Esophagus muscularis mucosa (tissue), 4 donors: ENCODE measurements around the gene OR5B12. TPM values are rescaled to one million over a fixed set of nuclear protein-coding genes. Genes with fewer than 3 reads are reported as not detected.

Experiments used
- DNase-seq: peaks from one replicate; pipeline ENCODE4 v3.0.0-alpha.2; 2017; ENCODE audit errors: extremely low spot score
- H3K27ac ChIP-seq, 4 donors: fragments of 200-600 bp; sonication (generic); replicated peaks in 1 of 4; 1 replicate in 3 of 4; 2 replicates in 1 of 4; pipeline ENCODE4 v1.5.1; 2016 to 2019; ENCODE audit warnings: mild to moderate bottlenecking in 1 of 4
- H3K27me3 ChIP-seq, 4 donors: fragments of 200-600 bp; sonication (generic); one replicate each; pipeline versions ENCODE4 v1.5.1 to v1.6.0; 2016 to 2019
- H3K36me3 ChIP-seq, 4 donors: fragments of 200-600 bp; sonication (generic); one replicate each; pipeline ENCODE4 v1.5.1; 2016 to 2019
- H3K4me1 ChIP-seq, 4 donors: fragments of 200-600 bp; sonication (generic); one replicate each; pipeline ENCODE4 v1.5.1; 2016 to 2019
- H3K4me3 ChIP-seq, 4 donors: fragments of 200-600 bp; sonication (generic); 1 replicate in 2 of 4; 2 replicates in 2 of 4; pipeline ENCODE4 v1.5.1; 2016 to 2019; ENCODE audit warnings: mild to moderate bottlenecking in 4 of 4, moderate library complexity in 1 of 4
- H3K9me3 ChIP-seq, 4 donors: fragments of 200-600 bp; sonication (generic); 1 replicate in 3 of 4; 2 replicates in 1 of 4; pipeline ENCODE4 v1.5.1; 2016 to 2019
- CTCF ChIP-seq, 3 experiments: fragments of 200-600 bp in 2 of 3; fragments of 450-650 bp in 1 of 3; sonication (generic) in 2 of 3; IDR thresholded peaks; one replicate each; pipeline ENCODE4 v1.5.1; 2017 to 2019; ENCODE audit warnings: antibody characterized with exemption in 3 of 3, mild to moderate bottlenecking in 2 of 3, moderate library complexity in 1 of 3
- EP300 ChIP-seq: sonication (generic); formaldehyde crosslinking; IDR thresholded peaks from one replicate; pipeline ENCODE4 v1.6.1; 2017; ENCODE audit warnings: antibody characterized with exemption
- POLR2A ChIP-seq: fragments of 450-650 bp; IDR thresholded peaks from one replicate; pipeline ENCODE4 v1.6.1; 2017; ENCODE audit warnings: antibody characterized with exemption, moderate library complexity, mild to moderate bottlenecking, low read depth
- POLR2AphosphoS5 ChIP-seq, 2 donors: sonication (generic); formaldehyde crosslinking; IDR thresholded peaks; one replicate each; pipeline ENCODE4 v1.6.1; 2017; ENCODE audit warnings: antibody characterized with exemption in 2 of 2
- WGBS: methylation state at CpG from one replicate; pipeline ENCODE4 v1.1.5; 2018; 5-methylcytosine and 5-hydroxymethylcytosine counted together
- intact Hi-C: fragments of 100-400 bp; cut with DNase I; formaldehyde crosslinking; loops from one replicate; pipeline ENCODE4 v1.15.1; 2023
- total RNA-seq, 4 donors: library from RNA; depleted of rRNA; stranded (reverse); fragments of >200 nt; gene quantifications; one replicate each; pipeline versions ENCODE4 v1.1.0 to v1.2.1, GENCODE V29; 2016

OR5B12 gene
- total RNA-seq, result not detected

- Histone ChIP-seq H3K27me3 (no peaks in the 10 kb centered on the region), H3K4me1 (no peaks in the 10 kb centered on the region), H3K36me3 (no peaks in the 10 kb centered on the region), H3K4me3 (no peak within 1 kb of the TSS), H3K9me3 (peaks cover 0 to 41% (median 13%) of the 10 kb centered on the region in 4 donors), H3K27ac (no peak within 1 kb of the TSS)
- 94% methylated on average over 1 of the region's 1 CpG for WGBS
- DNase-seq, result no peak
- TF ChIP-seq CTCF (IDR thresholded peaks at IDR 0.05) (no peak), POLR2A (no peak), POLR2AphosphoS5 (IDR thresholded peaks at IDR 0.05) (no peak), EP300 (no peak)
- intact Hi-C loops, result no loop called here
Observed at GRCh38 chr11:58442136-58442535, at the start of gene OR5B12. OR5B12 (minus strand) TSS chr11:58442236; CDS start chr11:58440151, 2,085 bp downstream.

DNA sequence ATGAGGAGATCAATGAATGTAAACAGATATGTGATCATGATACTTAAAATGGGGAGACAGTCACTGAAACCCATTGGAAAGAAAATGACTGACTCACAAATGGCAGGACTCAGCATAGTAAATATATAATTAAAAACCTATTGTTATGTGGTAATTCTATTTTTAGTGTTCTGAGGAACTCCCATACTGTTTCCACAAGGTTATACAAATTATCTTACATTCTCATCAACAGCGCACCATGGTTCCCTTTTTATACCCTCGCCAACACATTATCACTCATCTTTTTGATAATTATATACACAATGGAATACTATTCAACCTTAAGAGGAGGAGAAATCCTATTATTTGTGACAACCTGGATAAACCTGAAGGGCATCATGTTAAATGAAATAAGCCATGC is 48.8 kb upstream of the OR5B12 start:
- TF ChIP-seq CTCF (IDR thresholded peaks at IDR 0.05), result no peak
- no peak for TF ChIP-seq EP300
- no peak for TF ChIP-seq POLR2A
- TF ChIP-seq POLR2AphosphoS5 (IDR thresholded peaks at IDR 0.05), result no peak
- Histone ChIP-seq H3K36me3 (no peaks in the 10 kb centered on the region), H3K4me3 (no peak overlapping the region), H3K4me1 (peaks cover 3 to 13% (median 9%) of the 10 kb centered on the region in 4 donors), H3K27ac (no peak overlapping the region), H3K27me3 (no peaks in the 10 kb centered on the region), H3K9me3 (no peaks in the 10 kb centered on the region)
- 39% methylated on average over 2 of the region's 2 CpGs for WGBS
- intact Hi-C loops, result no loop called here
- DNase-seq, result no peak

GRCh38 chr11:58487170-58487569 is 45.1 kb upstream of the OR5B12 start:
- Histone ChIP-seq H3K27me3 (no peaks in the 10 kb centered on the region), H3K27ac (no peak overlapping the region), H3K9me3 (no peaks in the 10 kb centered on the region), H3K4me3 (no peak overlapping the region), H3K36me3 (no peaks in the 10 kb centered on the region), H3K4me1 (no peaks in the 10 kb centered on the region)
- no peak for DNase-seq
- intact Hi-C loops, result no loop called here
- TF ChIP-seq CTCF (IDR thresholded peaks at IDR 0.05) (no peak), POLR2AphosphoS5 (IDR thresholded peaks at IDR 0.05) (no peak), EP300 (no peak), POLR2A (no peak)

GRCh38 chr11:58485961-58486360 is 43.9 kb upstream of the OR5B12 start:
- H3K9me3 ChIP-seq, result no peaks in the 10 kb centered on the region
- no peaks in the 10 kb centered on the region for H3K27me3 ChIP-seq
- no peak for DNase-seq
- no peak overlapping the region for H3K4me3 ChIP-seq
- H3K4me1 ChIP-seq, result no peaks in the 10 kb centered on the region
- intact Hi-C loops, result no loop called here
- no peak overlapping the region for H3K27ac ChIP-seq
- H3K36me3 ChIP-seq, result no peaks in the 10 kb centered on the region
- TF ChIP-seq CTCF (IDR thresholded peaks at IDR 0.05) (no peak), POLR2AphosphoS5 (IDR thresholded peaks at IDR 0.05) (no peak), POLR2A (no peak), EP300 (no peak)
- WGBS, result 85% methylated on average over 1 of the region's 1 CpG

GRCh38 chr11:58471892-58472291 is 29.9 kb upstream of the OR5B12 start:
- TF ChIP-seq POLR2AphosphoS5 (IDR thresholded peaks at IDR 0.05) (no peak), POLR2A (no peak), EP300 (no peak), CTCF (IDR thresholded peaks at IDR 0.05) (no peak)
- H3K4me3 ChIP-seq, result no peak overlapping the region
- no peak for DNase-seq
- no peak overlapping the region for H3K27ac ChIP-seq
- no peaks in the 10 kb centered on the region for H3K36me3 ChIP-seq
- no peaks in the 10 kb centered on the region for H3K4me1 ChIP-seq
- intact Hi-C loops, result no loop called here
- H3K9me3 ChIP-seq, result peaks cover 0 to 26% (median 12%) of the 10 kb centered on the region in 4 donors
- H3K27me3 ChIP-seq, result no peaks in the 10 kb centered on the region
